Retinal pigment epithelial cell (primary cell): ENCODE data around the gene NGDN.
"Not testable (repeated sequence)": the region's sequence is repeated elsewhere in the genome, so short reads cannot be mapped to it uniquely, and the experiment has no call there.

ENCODE experiments used
- DNase-seq: peaks from one replicate; pipeline ENCODE4 v3.0.0-alpha.2; 2010; ENCODE audit warnings: low read depth
- H3K4me3 ChIP-seq: 2 replicates; pipeline ENCODE4 v1.5.1; 2011; ENCODE audit warnings: mild to moderate bottlenecking, low read length, control low read depth, moderate library complexity
- TF ChIP-seq, protein P1 (sequence below): conservative IDR thresholded peaks from 2 replicates; pipeline ENCODE4 v1.5.1; 2011; ENCODE audit warnings: low read depth, low read length, control low read depth, inconsistent platforms

NGDN gene

GRCh38 chr14:23469127-23469905 is at the start of gene NGDN:
TSS of gene NGDN (plus strand) at chr14:23469703. CDS start at chr14:23469716, 13 bp downstream.
- peak; percentile 100 for DNase-seq
- TF ChIP-seq, protein P1, sequence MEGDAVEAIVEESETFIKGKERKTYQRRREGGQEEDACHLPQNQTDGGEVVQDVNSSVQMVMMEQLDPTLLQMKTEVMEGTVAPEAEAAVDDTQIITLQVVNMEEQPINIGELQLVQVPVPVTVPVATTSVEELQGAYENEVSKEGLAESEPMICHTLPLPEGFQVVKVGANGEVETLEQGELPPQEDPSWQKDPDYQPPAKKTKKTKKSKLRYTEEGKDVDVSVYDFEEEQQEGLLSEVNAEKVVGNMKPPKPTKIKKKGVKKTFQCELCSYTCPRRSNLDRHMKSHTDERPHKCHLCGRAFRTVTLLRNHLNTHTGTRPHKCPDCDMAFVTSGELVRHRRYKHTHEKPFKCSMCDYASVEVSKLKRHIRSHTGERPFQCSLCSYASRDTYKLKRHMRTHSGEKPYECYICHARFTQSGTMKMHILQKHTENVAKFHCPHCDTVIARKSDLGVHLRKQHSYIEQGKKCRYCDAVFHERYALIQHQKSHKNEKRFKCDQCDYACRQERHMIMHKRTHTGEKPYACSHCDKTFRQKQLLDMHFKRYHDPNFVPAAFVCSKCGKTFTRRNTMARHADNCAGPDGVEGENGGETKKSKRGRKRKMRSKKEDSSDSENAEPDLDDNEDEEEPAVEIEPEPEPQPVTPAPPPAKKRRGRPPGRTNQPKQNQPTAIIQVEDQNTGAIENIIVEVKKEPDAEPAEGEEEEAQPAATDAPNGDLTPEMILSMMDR: peak; percentile 79
- peak within 1 kb of the TSS; percentile 86 for H3K4me3 ChIP-seq

DNA sequence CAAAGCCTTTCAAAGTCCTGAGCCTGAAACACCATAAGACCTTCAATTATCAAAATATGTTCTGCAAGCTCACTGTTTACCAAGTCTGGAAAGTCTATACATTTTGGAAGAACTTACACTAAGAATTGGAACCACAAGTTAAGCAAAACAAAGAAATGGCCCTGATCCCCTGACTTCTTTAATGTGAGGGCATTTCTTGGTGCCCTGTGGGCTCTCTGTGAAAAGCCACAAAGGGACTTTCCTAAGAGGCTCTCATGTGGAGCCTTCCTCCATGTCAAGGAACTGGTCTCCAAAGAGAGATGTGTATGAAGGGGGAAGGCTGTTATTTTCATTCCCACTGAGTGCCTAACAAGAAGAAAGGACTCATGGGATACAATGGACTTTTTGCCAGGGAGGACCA is 47.9 kb upstream of the NGDN start:
- TF ChIP-seq, protein P1: no peak
- DNase-seq: no peak

DNA sequence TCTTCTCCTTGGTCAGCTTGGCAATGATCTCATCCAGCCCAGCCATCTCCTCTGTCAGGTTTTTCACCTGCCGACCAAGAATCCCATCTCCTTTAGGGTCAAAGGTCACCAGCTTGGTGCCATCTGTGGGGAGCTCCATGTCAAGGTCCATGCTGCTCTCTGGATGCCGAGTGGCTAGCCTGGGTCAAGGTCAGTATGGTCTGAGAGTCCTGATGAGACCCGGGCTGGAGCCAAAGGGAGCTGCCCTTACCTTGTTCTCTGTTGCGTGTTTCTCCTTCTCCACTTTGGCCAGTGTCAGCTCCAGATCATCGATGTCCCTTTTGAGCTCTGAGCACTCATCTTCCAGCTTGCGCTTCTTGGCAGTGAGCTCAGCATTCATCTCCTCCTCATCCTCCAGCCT is 45.8 kb upstream of the NGDN start:
- DNase-seq: no peak
- TF ChIP-seq, protein P1: no peak
- H3K4me3 ChIP-seq: no peak overlapping the region

More for the DNA sequence above, 47.9 kb upstream of the NGDN start:
- no peak overlapping the region for H3K4me3 ChIP-seq

- no peak for DNase-seq
- TF ChIP-seq, protein P1: no peak
- no peak overlapping the region for H3K4me3 ChIP-seq
Measured at GRCh38 chr14:23425169-23425568, 44.3 kb upstream of the NGDN start.

- not testable (repeated sequence) for H3K4me3 ChIP-seq, DNase-seq
Measured at GRCh38 chr14:23425798-23426197, 43.7 kb upstream of the NGDN start.

DNA sequence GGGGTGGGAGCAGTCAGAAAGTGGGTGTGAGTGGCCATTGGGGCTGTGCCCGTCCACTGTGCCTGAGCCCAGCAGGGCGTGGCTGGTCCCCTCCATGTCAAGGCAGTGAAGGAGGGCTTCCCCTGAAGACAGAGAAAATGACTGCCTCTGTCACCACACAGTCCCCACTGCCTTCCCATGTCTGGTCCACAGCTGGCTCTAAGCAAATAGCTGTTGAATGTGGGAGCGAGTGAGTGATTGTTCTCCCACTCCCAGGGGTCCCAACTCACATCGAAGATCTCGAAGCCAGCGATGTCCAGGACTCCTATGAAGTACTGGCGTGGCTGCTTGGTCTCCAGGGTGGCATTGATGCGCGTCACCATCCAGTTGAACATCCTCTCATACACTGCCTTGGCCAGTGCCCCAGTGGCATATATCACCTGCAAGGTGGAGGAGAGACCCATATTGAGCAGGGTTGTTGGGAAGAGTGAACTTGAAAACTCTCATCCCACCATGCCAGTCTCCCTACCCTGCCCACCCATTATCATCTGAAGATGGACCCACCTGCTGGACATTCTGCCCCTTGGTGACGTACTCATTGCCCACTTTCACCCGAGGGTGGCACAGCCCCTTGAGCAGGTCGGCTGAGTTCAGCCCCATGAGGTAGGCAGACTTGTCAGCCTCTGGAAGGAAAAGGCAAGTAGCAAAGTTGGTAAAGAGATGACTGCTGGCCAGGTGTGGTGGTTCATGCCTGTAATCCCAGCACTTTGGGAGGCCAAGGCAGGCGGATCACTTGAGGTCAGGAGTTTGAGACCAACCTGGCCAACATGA is 40.6 kb upstream of the NGDN start:
- H3K4me3 ChIP-seq: no peak overlapping the region

DNA sequence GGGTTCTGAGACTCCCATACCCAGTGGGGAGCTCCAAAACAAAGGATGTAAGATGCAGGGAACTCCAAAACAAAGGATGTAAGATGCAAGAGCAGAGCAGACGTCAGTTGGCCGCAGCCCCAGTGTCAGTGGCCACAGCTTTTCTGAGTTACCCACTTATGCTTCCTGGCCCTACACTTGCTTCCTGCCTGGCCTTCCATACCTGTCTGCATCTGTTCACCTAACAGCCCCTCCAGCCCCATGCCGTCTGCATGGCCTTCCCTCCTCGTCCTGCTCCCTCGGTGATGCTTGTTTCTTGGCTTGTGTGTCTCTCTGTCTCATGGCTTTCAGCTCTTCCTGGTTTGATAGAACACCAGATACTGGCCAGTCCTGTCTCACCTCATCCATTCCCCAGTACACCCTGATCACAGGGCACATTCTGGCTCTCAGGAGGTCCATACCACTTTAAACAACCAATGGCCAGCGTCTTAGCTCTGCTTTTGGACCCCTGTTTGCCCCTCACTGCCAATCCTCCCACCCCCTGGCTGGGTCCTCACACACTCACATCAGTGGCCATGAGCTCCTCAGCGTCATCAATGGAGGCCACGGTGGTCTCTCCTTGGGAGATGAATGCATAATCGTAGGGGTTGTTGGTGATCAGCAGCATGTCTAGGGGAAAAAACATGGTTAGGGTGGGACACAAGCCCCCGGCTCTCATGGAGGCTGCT is 39.3 kb upstream of the NGDN start:
- no peak overlapping the region for H3K4me3 ChIP-seq
- no peak for DNase-seq
- TF ChIP-seq, protein P1: no peak

More for the DNA sequence above, 40.6 kb upstream of the NGDN start:
- DNase-seq: no peak
- TF ChIP-seq, protein P1: no peak
